ENCODE measurements around the gene TNRC6B. TPM values are rescaled to one million over a fixed set of nuclear protein-coding genes. Genes with fewer than 3 reads are reported as not detected.

TNRC6B gene
- total RNA-seq, 6 experiments from 2014 or later: 13.0 to 27.1 (median 22.7) TPM

- intact Hi-C loops (cut with DNase I): no loop called here
- no peak for TF ChIP-seq POLR2A (IDR thresholded peaks at IDR 0.05)
- ATAC-seq (no peak), DNase-seq (no peak)
- no peaks in the 10 kb centered on the region for H3K27me3 ChIP-seq
- no peak overlapping the region for H3K27ac ChIP-seq
- no peak overlapping the region for H3K4me3 ChIP-seq
- peaks cover 0 to 32% (median 3%) of the 10 kb centered on the region in 4 donors for H3K4me1 ChIP-seq
- WGBS (ENCODE audit: insufficient coverage, low coverage, low lambda C conversion rate, missing lambda C conversion rate): 81% methylated on average over 3 of the region's 7 CpGs
- H3K9me3 ChIP-seq: no peaks in the 10 kb centered on the region
- no peaks in the 10 kb centered on the region for H3K36me3 ChIP-seq
These were observed 23.2 kb downstream of the TNRC6B start for GRCh38 chr22:40200795-40201530.

GRCh38 chr22:40202225-40202944, 24.7 kb downstream of the TNRC6B start:
- WGBS (ENCODE audit: insufficient coverage, low coverage, low lambda C conversion rate, missing lambda C conversion rate): 82% methylated on average over 8 of the region's 9 CpGs
- DNase-seq: no peak
- intact Hi-C loops (cut with DNase I): no loop called here

GRCh38 chr22:40203572-40203971, 25.8 kb downstream of the TNRC6B start:
- 72% methylated on average over 5 of the region's 5 CpGs for WGBS (ENCODE audit: insufficient coverage, low coverage, low lambda C conversion rate, missing lambda C conversion rate)
- DNase-seq (no peak), ATAC-seq (peak in 1 of 4 donors; percentile 30)
- H3K4me1 ChIP-seq: peaks cover 0 to 19% (median 1%) of the 10 kb centered on the region in 4 donors
- intact Hi-C loops (cut with DNase I): no loop called here
- H3K4me3 ChIP-seq: no peak overlapping the region
- H3K9me3 ChIP-seq: no peaks in the 10 kb centered on the region
- no peaks in the 10 kb centered on the region for H3K27me3 ChIP-seq
- TF ChIP-seq POLR2A (IDR thresholded peaks at IDR 0.05) (no peak), CTCF (IDR thresholded peaks at IDR 0.05) (no peak)
- H3K36me3 ChIP-seq: no peaks in the 10 kb centered on the region
- no peak overlapping the region for H3K27ac ChIP-seq

More at GRCh38 chr22:40202225-40202944, 24.7 kb downstream of the TNRC6B start:
- no peaks in the 10 kb centered on the region for H3K27me3 ChIP-seq
- TF ChIP-seq POLR2A (IDR thresholded peaks at IDR 0.05) (no peak), CTCF (IDR thresholded peaks at IDR 0.05) (no peak)
- H3K27ac ChIP-seq: no peak overlapping the region
- no peaks in the 10 kb centered on the region for H3K36me3 ChIP-seq
- no peak overlapping the region for H3K4me3 ChIP-seq
- ATAC-seq: no peak
- peaks cover 0 to 31% (median 3%) of the 10 kb centered on the region in 4 donors for H3K4me1 ChIP-seq
- H3K9me3 ChIP-seq: no peaks in the 10 kb centered on the region

- intact Hi-C loops (cut with DNase I): no loop called here
- Histone ChIP-seq H3K4me3 (no peak overlapping the region), H3K27me3 (no peaks in the 10 kb centered on the region), H3K27ac (peak overlapping the region in 1 of 3 donors; percentile 8), H3K9me3 (no peaks in the 10 kb centered on the region), H3K4me1 (peaks cover 0 to 19% (median 0%) of the 10 kb centered on the region in 4 donors), H3K36me3 (no peaks in the 10 kb centered on the region)
- ATAC-seq: peak; percentile 62 to 87 (median 70)
- no peak for DNase-seq
- 33% methylated on average over 5 of the region's 5 CpGs for WGBS (ENCODE audit: insufficient coverage, low coverage, low lambda C conversion rate, missing lambda C conversion rate)
- TF ChIP-seq CTCF (IDR thresholded peaks at IDR 0.05): no peak
- no peak for TF ChIP-seq POLR2A (IDR thresholded peaks at IDR 0.05)
These were observed 26.8 kb downstream of the TNRC6B start for GRCh38 chr22:40204321-40205116.

All from right lobe of liver (tissue), 6 donors.